ENCODE measurements around the gene POU3F1. TPM values are rescaled to one million over a fixed set of nuclear protein-coding genes. Genes with fewer than 3 reads are reported as not detected.

POU3F1 gene
- total and polyA plus RNA-seq, 2 of the 4 experiments (the other 2 are of a cell fraction): not detected

GRCh38 chr1:38079019-38079418 lies 32.4 kb upstream of the POU3F1 start:
- ChIA-PET POLR2A (ENCODE audit: unreplicated experiment) (no interaction called here), CTCF (no interaction called here)
- Histone ChIP-seq H4K91ac (ENCODE audit: insufficient read depth, low read depth, low read length) (no peak overlapping the region), H2AK9ac (replicated peaks; ENCODE audit: low read depth, low read length, poor library complexity) (no peak overlapping the region), H4K8ac (ENCODE audit: low read depth in 2 of 2, low read length in 2 of 2) (no peak overlapping the region), H3K9me1 (ENCODE audit: insufficient read depth, low read length) (no peaks in the 10 kb centered on the region), H3K4ac (ENCODE audit: low read depth, low read length) (no peak overlapping the region), H3K18ac (ENCODE audit: low read depth, low read length) (no peak overlapping the region), H3K4me3 (ENCODE audit: insufficient read depth, low read depth, low read length) (no peak overlapping the region), H2AK5ac (ENCODE audit: low read depth, low read length) (no peak overlapping the region), H2AFZ (replicated peaks; ENCODE audit: low read length, poor library complexity) (no peak overlapping the region), H3K27me3 (ENCODE audit: control insufficient read depth, insufficient read depth, low read length) (no peaks in the 10 kb centered on the region; the same call in 1 of the 2 replicates), H3K56ac (ENCODE audit: extremely low read depth, insufficient read depth, low read length) (no peak overlapping the region), H2BK5ac (ENCODE audit: low read depth, low read length, poor library complexity, severe bottlenecking) (no peak overlapping the region), H3K36me3 (ENCODE audit: control insufficient read depth, insufficient read depth, low read length) (no peaks in the 10 kb centered on the region), H3K9ac (ENCODE audit: low read depth, low read length) (no peak overlapping the region), H2BK120ac (ENCODE audit: low read depth, low read length) (no peak overlapping the region), H3K79me1 (ENCODE audit: low read depth in 1 of 2, low read length in 2 of 2) (no peaks in the 10 kb centered on the region), H4K5ac (ENCODE audit: low read depth, low read length) (no peak overlapping the region), H3K4me1 (ENCODE audit: control insufficient read depth, insufficient read depth, low read length) (no peaks in the 10 kb centered on the region), H3K9me3 (ENCODE audit: control insufficient read depth, insufficient read depth, low read length) (no peaks in the 10 kb centered on the region), H3K23ac (ENCODE audit: low read depth, low read length) (no peak overlapping the region), H2BK20ac (ENCODE audit: low read depth, low read length) (no peak overlapping the region), H3K27ac (ENCODE audit: insufficient read depth, low read length) (no peak overlapping the region), H2BK15ac (ENCODE audit: low read depth, low read length) (no peak overlapping the region), H4K20me1 (ENCODE audit: insufficient read depth, low read length) (no peaks in the 10 kb centered on the region), H3K4me2 (ENCODE audit: low read depth, low read length) (no peak overlapping the region), H3K14ac (replicated peaks; ENCODE audit: low read depth, low read length) (no peak overlapping the region)
- dilution Hi-C loops (cut with HindIII; ENCODE audit: low sequenced_read_pairs, unreplicated experiment): no loop called here
- no TSS peak for BruUV-seq (replicated peaks)
- DNase-seq (no peak), ATAC-seq (ENCODE audit: low read depth) (no peak)
- intact Hi-C loops (cut with micrococcal nuclease): no loop called here
- TF ChIP-seq CTCF (conservative IDR thresholded peaks at IDR 0.05; ENCODE audit: low read depth, low read length): no peak
- no peak for TF ChIP-seq SMC3 (IDR thresholded peaks at IDR 0.05; ENCODE audit: low read depth, low read length)
- no peak for TF ChIP-seq MAZ (IDR thresholded peaks at IDR 0.05; ENCODE audit: borderline replicate concordance, low read depth, low read length)
- no peak for TF ChIP-seq RCOR1 (IDR thresholded peaks at IDR 0.05; ENCODE audit: insufficient replicate concordance, low read length)
- no peak for TF ChIP-seq FOS (IDR thresholded peaks at IDR 0.05; ENCODE audit: low read depth, low read length)
- no CpG with 5 or more reads among the region's 4 CpGs for WGBS, 2 experiments (ENCODE audit: extremely low coverage in 2 of 2, insufficient read length in 1 of 2)
- in situ Hi-C loops (cut with MboI; ENCODE audit: low sequenced_read_pairs): no loop called here
